WERI-Rb-1 (cell line): ENCODE results near the gene SLC44A2.

Experiments used
- DNase-seq: peaks from one replicate; pipeline ENCODE4 v3.0.0-alpha.2; 2020
- H3K27ac ChIP-seq: fragments of 250-450 bp; sonication (Bioruptor Pico); 2 replicates; pipeline ENCODE4 v1.5.1; 2020; ENCODE audit warnings: mild to moderate bottlenecking, moderate library complexity
- H3K27me3 ChIP-seq: fragments of 250-450 bp; sonication (Bioruptor Pico); 2 replicates; pipeline ENCODE4 v1.5.1; 2021; ENCODE audit warnings: mild to moderate bottlenecking, low read depth, moderate library complexity; ENCODE audit not compliant: insufficient read depth, severe bottlenecking
- H3K36me3 ChIP-seq: fragments of 250-450 bp; sonication (Bioruptor Pico); 2 replicates; pipeline ENCODE4 v1.5.1; 2020; ENCODE audit warnings: mild to moderate bottlenecking, moderate library complexity
- H3K4me3 ChIP-seq: 2 replicates; pipeline ENCODE4 v1.5.1; 2011; ENCODE audit warnings: low read depth, mild to moderate bottlenecking, control low read depth, low read length
- H3K9me3 ChIP-seq: fragments of 250-450 bp; sonication (Bioruptor Pico); 2 replicates; pipeline ENCODE4 v1.5.1; 2021; ENCODE audit warnings: mild to moderate bottlenecking, moderate library complexity; ENCODE audit not compliant: severe bottlenecking
- TF ChIP-seq, protein P1 (sequence below): IDR thresholded peaks from 2 replicates; pipeline ENCODE4 v1.5.1; 2011; ENCODE audit warnings: low read depth, mild to moderate bottlenecking, control low read depth, inconsistent platforms, low read length

The SLC44A2 gene

DNA sequence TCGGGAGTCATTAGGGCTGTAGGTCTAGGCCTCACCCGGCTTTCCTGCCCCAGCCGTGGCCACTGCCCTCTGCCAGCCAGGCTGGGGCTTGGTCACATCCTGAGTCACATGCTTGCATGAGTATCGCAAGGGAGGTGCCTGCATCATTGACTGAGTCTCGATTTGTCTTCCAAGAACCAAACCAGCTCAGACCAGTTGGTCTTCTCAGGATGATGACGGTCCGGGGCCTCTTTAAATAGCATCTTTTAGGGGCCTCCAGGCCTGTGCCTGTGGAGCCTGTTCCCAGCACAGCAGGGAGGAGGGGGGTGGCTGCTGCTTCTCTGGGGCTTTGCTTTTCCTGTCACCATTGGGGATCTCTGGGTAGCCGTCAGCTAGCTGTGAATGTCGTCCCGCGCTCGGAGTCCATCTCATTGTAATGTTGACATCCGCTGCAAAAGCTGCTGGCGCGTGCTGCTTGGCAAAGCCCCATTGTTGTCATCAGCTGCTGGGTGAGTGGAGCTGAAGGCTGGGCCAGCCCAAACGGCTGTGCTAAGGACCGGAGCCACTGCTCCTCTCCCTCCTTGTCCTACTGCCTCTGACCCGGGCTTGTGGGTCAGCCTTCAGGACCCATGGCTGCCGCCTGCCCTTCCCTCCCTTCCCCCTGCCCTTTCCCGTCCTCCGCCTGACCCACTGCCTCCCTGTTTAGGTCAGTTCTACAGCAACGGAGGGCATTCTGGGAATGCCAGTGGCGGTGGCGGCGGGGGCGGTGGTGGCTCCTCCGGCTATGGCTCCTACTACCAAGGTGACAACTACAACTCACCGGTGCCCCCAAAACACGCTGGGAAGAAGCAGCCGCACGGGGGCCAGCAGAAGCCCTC, 61.5 kb downstream of the SLC44A2 start:
- Histone ChIP-seq H3K27me3 (no peaks in the 10 kb centered on the region), H3K9me3 (no peaks in the 10 kb centered on the region)

DNA sequence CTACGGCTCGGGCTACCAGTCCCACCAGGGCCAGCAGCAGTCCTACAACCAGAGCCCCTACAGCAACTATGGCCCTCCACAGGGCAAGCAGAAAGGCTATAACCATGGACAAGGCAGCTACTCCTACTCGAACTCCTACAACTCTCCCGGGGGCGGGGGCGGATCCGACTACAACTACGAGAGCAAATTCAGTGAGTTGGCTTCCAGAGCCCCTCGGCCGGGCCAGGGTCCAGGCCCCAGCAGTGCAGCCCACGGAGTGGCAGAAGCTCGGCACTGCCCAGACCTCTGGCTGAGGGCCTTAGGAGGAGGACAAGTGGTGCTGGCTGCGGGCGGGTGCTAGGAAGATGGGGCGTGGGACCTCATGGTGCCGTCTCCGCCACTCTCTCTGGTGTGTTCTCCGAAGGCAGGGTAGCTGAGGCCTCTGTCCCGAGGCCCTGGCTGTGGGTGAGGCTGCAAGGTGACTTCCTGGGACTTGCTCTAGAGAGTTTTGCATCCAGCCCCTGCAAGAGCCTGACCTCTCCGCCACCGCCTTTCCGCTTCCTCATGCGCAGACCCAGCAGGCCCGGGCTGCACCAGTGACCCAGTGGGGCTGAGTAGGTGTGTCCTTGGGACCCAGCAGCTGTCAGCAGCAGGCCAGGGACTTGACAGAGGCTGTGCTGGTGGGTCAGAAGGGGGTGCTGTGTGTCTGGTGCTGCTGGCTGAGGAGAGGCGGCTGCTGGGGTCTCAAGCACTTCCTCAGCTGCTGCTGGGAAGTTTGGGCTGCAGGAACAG, 62.4 kb downstream of the SLC44A2 start:
- Histone ChIP-seq H3K4me3 (no peak overlapping the region), H3K27ac (no peak overlapping the region), H3K27me3 (no peaks in the 10 kb centered on the region), H3K9me3 (no peaks in the 10 kb centered on the region), H3K36me3 (peaks cover 96% of the 10 kb centered on the region)
- no peak for DNase-seq
- TF ChIP-seq, protein P1, sequence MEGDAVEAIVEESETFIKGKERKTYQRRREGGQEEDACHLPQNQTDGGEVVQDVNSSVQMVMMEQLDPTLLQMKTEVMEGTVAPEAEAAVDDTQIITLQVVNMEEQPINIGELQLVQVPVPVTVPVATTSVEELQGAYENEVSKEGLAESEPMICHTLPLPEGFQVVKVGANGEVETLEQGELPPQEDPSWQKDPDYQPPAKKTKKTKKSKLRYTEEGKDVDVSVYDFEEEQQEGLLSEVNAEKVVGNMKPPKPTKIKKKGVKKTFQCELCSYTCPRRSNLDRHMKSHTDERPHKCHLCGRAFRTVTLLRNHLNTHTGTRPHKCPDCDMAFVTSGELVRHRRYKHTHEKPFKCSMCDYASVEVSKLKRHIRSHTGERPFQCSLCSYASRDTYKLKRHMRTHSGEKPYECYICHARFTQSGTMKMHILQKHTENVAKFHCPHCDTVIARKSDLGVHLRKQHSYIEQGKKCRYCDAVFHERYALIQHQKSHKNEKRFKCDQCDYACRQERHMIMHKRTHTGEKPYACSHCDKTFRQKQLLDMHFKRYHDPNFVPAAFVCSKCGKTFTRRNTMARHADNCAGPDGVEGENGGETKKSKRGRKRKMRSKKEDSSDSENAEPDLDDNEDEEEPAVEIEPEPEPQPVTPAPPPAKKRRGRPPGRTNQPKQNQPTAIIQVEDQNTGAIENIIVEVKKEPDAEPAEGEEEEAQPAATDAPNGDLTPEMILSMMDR, result no peak

More for the DNA sequence above, 61.5 kb downstream of the SLC44A2 start:
- Histone ChIP-seq H3K36me3 (peaks cover 96% of the 10 kb centered on the region), H3K27ac (no peak overlapping the region), H3K4me3 (no peak overlapping the region)
- TF ChIP-seq, protein P1, result no peak
- DNase-seq, result no peak

DNA sequence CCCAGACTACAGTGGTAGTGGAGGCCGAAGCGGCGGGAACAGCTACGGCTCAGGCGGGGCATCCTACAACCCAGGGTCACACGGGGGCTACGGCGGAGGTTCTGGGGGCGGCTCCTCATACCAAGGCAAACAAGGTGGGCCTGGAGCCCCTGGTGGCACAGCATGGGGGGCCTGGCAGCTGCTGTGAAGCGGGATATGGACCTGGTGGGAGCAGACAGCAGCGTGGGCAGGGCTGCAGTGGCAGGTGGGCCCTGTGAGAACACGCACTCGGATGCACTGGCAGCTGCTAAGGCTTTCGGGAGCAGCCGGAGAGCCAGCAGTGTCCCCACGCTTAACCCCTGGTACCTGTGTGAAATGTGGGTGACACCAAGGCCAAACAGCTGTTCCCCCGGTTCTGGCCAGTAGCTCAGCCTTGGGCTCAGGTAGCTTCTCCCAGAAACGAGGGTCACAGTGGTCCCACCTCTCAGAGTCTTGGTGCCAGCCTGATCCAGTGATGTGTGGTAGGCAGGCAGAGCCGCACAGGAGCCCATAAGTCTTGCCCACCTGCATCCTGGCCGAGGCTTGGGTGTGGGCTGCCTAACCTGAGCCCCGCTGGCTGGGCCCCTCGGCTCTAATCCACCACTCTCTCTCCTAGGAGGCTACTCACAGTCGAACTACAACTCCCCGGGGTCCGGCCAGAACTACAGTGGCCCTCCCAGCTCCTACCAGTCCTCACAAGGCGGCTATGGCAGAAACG, 63.4 kb downstream of the SLC44A2 start:
- TF ChIP-seq, protein P1, result no peak
- Histone ChIP-seq H3K27me3 (no peaks in the 10 kb centered on the region), H3K9me3 (no peaks in the 10 kb centered on the region), H3K27ac (no peak overlapping the region), H3K4me3 (no peak overlapping the region), H3K36me3 (peaks cover 91% of the 10 kb centered on the region)
- DNase-seq, result no peak

DNA sequence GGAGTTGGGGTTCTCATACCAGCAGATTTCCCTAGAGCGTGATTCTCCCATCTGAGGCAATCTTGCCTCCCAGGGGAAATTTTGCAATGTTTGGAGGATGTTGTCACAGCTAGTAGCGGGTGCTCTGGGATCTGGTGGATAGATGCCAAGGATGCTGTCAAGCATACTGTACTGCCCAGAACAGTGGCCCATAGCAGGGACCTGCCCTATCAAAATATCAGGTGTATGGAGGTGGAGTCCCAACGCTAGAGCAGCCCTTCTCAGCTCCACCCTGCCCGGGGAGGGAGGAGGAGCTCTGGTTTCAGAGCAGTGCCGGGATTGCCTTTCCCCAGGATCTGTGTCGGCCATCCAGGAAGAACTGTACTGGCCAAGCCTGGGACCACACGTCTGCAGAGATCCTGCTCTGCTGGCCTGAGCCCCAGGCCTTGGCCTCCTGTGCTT, 65.0 kb downstream of the SLC44A2 start:
- Histone ChIP-seq H3K9me3 (no peaks in the 10 kb centered on the region), H3K27ac (no peak overlapping the region), H3K4me3 (no peak overlapping the region), H3K27me3 (no peaks in the 10 kb centered on the region), H3K36me3 (peaks cover 81% of the 10 kb centered on the region)
- TF ChIP-seq, protein P1, result no peak
- no peak for DNase-seq

DNA sequence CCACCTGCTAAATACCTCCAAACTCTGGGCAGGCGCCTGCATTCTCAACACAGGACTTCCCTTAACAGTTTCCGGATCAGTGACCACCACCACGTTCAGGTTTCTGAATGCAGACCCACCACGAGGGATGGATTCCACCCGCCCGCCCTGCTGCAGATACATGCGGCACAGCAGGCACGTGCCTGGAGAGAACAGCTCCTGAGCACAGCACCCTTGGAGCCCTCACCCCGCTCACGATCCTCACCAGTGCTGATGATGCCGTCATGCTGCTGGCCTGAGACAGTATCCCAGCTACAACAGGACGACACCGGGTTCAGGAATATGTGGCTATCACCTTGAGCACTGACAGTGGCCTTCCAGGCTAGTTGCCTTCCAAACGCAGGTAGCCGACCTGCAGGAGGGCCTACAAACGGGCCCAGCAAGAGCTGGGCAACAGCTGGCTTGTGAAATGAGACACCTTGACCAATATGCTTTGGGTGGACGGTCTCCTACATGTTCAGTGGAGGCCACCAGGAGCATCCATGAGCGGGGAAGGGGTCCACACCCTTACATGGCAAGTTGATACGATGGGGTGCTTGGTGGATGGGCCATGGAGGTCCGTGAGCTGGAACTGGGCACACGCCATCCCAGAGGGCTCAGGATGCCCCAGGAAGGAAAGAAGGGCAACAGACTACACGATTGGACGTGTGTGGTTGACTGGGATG, 66.0 kb downstream of the SLC44A2 start:
- no peaks in the 10 kb centered on the region for H3K27me3 ChIP-seq
- TF ChIP-seq, protein P1, result no peak

More for the DNA sequence above, 66.0 kb downstream of the SLC44A2 start:
- Histone ChIP-seq H3K36me3 (peaks cover 75% of the 10 kb centered on the region), H3K4me3 (no peak overlapping the region), H3K27ac (no peak overlapping the region), H3K9me3 (no peaks in the 10 kb centered on the region)
- no peak for DNase-seq
